Activated naive CD8-positive, alpha-beta T cell treated with anti-CD3 and anti-CD28 coated beads, Interleukin-2, amount 50 U/mL, for 24 hours (primary cell): Measurements from ENCODE around the gene SNCB.

Experiments
- ATAC-seq: fragments of 150-1000 bp; cut with Tn5 transposase; one replicate; pipeline ENCODE4 v1.10.0; 2021
- DNase-seq: peaks from one replicate; pipeline ENCODE4 v3.0.0; 2021
- H3K27ac Mint-ChIP-seq: one replicate; pipeline ENCODE4 v1.8.0; 2021; ENCODE audit warnings: mild to moderate bottlenecking, mixed read lengths
- H3K27me3 Mint-ChIP-seq: one replicate; pipeline ENCODE4 v1.8.0; 2021; ENCODE audit warnings: mixed read lengths
- H3K36me3 Mint-ChIP-seq: one replicate; pipeline ENCODE4 v1.8.0; 2021; ENCODE audit warnings: low read depth, mixed read lengths
- H3K4me1 Mint-ChIP-seq: one replicate; pipeline ENCODE4 v1.8.0; 2021; ENCODE audit warnings: mixed read lengths
- H3K4me3 Mint-ChIP-seq: one replicate; pipeline ENCODE4 v1.8.0; 2021; ENCODE audit warnings: mild to moderate bottlenecking, moderate library complexity, mixed read lengths
- H3K9me3 Mint-ChIP-seq: one replicate; pipeline ENCODE4 v1.8.0; 2021; ENCODE audit warnings: mixed read lengths

The SNCB gene

DNA sequence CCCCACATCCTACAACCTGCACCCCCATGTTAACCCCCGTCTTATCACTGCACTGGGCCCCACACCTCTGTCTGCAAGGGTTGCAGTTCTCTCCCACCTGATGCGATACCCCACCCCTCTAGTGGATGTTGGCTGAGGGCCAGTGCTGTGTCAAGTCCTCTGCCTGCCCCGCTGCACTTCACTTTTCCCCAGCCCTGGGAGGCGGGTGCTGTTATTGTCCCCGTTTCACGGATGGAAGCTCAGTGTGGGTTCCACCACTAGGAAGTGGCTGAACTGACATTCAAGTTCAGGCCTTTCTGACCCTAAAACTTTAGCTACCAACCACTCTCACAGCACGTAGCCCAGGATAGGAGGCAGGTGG is 3.5 kb downstream of the SNCB start:
- Mint-ChIP-seq H3K4me3 (no peak overlapping the region), H3K27ac (no peak overlapping the region), H3K4me1 (peaks cover 14% of the 10 kb centered on the region), H3K36me3 (no peaks in the 10 kb centered on the region), H3K27me3 (peaks cover 70% of the 10 kb centered on the region), H3K9me3 (no peaks in the 10 kb centered on the region)
- no peak for DNase-seq
- ATAC-seq: no peak

DNA sequence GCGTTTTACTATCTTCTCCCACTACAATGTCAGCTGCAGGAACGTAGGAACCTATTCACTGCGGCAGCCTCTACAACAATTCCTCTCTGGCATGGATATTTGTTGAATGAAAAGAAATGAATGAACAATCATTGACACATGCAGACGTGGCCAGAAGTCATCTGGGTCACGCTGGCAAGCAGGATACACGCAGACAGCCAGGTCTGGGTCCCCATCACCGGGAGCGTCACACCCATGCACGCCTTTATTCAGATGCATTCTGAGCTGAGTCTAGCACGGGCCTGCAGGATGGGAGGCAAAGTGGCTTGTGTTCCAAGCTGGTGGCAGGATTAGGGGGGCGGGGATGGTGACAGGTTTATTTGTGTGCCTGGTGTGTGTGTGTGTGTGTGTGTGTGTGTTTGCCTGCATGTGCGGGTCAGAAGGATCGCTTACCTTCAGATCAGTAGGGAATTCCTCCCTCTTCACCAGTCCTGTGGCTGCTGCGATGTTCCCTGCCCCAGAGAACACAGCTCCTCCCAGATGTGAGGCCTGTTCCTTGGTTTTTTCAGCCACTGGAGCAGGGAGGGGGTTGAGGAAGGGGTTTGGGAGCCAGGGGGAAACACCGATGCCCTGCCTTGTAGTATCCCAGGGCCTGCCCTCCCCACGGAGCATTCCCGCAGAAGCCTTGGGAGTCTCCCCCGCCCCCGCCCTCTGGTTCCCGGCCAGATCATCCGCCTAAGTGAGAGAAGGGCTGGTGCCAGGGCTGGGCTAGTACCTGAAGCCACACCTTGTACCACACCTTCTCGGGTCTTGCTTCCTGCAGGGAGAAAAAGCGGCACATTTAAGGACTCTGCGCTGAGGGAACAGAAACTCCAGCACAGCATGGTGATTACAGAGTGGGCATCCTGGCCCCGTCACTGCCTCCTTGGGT is 4.1 kb downstream of the SNCB start:
- H3K4me3 Mint-ChIP-seq: no peak overlapping the region
- H3K9me3 Mint-ChIP-seq: no peaks in the 10 kb centered on the region
- ATAC-seq: no peak
- H3K4me1 Mint-ChIP-seq: peaks cover 14% of the 10 kb centered on the region
- no peak overlapping the region for H3K27ac Mint-ChIP-seq
- no peaks in the 10 kb centered on the region for H3K36me3 Mint-ChIP-seq
- H3K27me3 Mint-ChIP-seq: peaks cover 66% of the 10 kb centered on the region
- no peak for DNase-seq

DNA sequence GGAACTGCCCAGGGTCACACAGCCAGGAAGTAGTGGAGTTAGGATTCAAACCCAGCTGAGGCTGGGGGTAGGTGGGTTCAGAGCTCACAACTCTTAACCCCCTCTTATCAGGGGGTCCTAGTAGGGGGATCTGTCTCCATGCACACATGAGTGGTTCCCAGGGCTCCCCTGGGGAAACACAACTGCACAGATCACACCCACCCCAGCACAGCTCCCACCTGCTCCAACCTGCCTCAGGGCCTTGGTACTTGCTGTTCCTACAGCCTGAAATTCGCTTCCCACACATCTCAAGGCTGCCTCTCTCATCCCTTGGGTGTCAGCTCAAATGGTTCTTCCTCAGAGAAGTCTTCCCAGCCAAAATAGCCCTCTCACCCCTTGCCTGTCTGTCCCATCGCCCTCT is 4.8 kb downstream of the SNCB start:
- H3K4me1 Mint-ChIP-seq: peaks cover 10% of the 10 kb centered on the region
- ATAC-seq: no peak
- H3K27me3 Mint-ChIP-seq: peaks cover 65% of the 10 kb centered on the region
- no peaks in the 10 kb centered on the region for H3K36me3 Mint-ChIP-seq
- H3K4me3 Mint-ChIP-seq: no peak overlapping the region
- no peak overlapping the region for H3K27ac Mint-ChIP-seq
- no peak for DNase-seq
- H3K9me3 Mint-ChIP-seq: no peaks in the 10 kb centered on the region

DNA sequence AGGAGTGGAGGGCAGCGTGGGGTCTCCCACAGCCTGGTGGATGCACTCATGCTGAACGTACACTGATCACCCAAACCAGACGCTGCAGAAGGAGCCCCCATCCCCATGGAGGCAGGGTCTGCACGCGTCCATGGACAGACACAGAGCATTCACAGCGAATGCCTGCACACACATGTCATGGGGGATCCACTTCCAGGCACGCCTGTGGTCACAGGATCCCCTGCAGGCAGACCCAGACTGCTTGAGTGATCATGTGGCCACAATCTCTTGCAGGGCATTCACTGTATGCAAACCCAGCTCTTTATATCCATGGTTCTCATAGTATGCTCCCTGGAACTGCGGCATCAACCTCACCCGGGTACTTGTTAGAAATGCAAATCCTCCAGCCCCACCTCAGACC is 5.4 kb downstream of the SNCB start:
- Mint-ChIP-seq H3K27me3 (peaks cover 68% of the 10 kb centered on the region), H3K9me3 (no peaks in the 10 kb centered on the region), H3K4me3 (no peak overlapping the region), H3K27ac (no peak overlapping the region), H3K36me3 (no peaks in the 10 kb centered on the region), H3K4me1 (peaks cover 14% of the 10 kb centered on the region)
- ATAC-seq (no peak), DNase-seq (no peak)

DNA sequence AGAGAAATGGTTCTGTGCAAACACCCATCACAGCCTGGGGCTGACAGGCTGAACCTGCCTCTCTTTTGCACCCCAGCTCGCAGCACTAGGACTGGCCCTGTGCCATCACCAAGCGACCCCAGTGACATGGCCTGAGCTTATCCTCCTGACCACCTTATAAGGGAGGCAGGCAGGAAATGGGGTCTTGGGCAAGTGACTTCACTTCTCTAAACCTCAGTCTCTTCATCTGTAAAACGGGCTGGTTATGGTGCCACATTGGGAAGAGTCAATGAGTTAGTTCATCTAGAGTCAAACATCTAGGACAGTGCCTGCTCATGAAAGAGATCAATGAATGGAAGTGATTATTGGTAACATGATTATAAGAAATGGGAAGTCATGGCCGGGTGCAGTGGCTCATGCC is 6.2 kb downstream of the SNCB start:
- no peaks in the 10 kb centered on the region for H3K9me3 Mint-ChIP-seq
- DNase-seq (no peak), ATAC-seq (no peak)
- peaks cover 68% of the 10 kb centered on the region for H3K27me3 Mint-ChIP-seq
- no peaks in the 10 kb centered on the region for H3K36me3 Mint-ChIP-seq
- H3K4me3 Mint-ChIP-seq: no peak overlapping the region
- H3K27ac Mint-ChIP-seq: no peak overlapping the region
- peaks cover 17% of the 10 kb centered on the region for H3K4me1 Mint-ChIP-seq

DNA sequence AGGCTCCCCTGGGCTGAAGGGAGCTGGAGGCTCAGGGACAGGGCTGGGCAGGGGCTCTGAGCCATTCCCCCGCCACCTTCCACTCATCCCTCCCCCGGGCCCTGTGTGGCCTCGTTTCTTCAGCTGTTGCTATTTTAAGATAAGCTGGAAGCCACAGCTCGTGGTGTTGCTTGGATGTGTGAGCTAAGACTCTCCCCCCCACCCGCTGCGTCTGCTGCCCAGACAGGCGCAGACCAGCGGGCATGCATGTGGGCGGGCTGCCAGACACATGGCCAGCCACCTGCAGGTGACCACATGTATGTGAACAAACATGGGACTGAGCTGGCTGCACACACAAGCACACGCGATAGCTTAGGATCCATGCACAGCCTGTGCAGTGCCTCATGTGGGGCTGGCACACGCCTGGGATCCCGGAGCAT is 8.7 kb downstream of the SNCB start:
- H3K4me3 Mint-ChIP-seq: no peak overlapping the region
- no peak for ATAC-seq

DNA sequence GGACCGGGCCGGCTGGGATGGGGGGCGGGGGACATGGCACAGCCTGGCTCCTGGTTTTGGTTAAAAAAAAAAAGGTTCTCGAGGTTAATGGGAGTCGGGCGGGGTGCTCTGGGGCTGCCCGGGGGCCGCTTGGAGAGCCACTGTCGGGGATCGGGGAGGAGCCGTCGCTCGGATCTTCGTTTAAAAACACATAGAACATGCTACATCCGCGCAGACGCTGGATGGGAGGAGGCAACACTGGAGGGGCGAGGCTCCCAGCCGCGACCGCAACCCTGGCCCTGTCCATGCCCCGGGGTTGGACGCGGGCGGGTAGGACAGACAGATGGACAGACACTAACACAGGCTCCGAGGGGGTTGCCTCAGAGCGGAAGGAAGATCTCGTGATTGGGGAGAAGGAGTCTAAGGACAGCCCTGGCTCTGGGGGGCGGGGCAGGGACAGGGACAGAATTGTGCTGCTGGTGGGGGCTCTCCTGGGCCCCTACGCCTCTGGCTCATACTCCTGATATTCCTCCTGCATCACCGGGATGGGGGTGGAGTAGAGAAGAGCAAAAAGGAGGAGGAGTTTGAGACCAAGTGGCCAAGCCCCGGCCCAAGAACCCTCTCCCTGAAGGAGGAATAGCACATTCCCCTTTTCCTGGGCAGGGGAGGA is 9.9 kb downstream of the SNCB start:
- no peak overlapping the region for H3K27ac Mint-ChIP-seq
- DNase-seq: no peak

More for the DNA sequence above, 8.7 kb downstream of the SNCB start:
- Mint-ChIP-seq H3K27ac (no peak overlapping the region), H3K27me3 (peaks cover 69% of the 10 kb centered on the region), H3K4me1 (peaks cover 17% of the 10 kb centered on the region), H3K36me3 (no peaks in the 10 kb centered on the region), H3K9me3 (no peaks in the 10 kb centered on the region)
- no peak for DNase-seq

DNA sequence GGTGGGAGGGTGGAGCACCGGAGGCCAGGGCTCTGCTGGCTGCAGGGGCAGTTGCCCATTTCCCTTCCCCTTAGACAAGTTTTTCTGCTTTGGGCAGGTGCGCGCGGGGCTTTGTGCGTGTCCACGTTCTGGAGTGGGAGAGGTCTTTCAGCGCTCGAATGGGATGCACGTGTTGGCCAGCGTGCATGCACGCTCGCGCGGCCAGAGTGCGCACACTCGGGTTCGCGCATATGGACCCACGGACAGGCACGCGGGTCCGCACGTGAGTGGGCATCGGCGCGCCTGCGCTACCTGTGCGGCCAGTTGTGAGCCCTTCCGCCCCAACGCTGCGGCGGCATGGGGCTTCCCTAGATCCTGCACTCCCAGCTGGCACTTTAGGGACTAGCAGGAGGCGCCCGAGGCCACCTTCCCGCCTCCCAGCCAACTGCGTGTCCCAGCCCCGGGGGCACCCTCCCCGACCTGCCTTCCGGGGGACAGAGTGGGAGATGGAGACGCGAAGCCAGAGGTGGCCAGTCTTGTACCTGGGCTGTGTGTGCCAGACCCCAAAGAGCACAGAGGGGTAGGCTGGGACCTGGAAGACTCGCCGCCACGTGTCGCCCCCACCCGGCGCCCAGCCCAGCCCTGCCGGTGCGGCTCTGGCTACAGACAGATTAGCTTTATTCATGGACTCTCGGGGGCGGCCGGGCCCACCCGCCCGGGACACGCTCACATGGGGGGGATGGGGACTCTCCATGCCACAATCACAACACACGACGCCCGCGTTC is 10.6 kb downstream of the SNCB start:
- no peak for ATAC-seq
- no peak for DNase-seq
- Mint-ChIP-seq H3K36me3 (no peaks in the 10 kb centered on the region), H3K9me3 (no peaks in the 10 kb centered on the region), H3K27me3 (peaks cover 76% of the 10 kb centered on the region), H3K4me3 (no peak overlapping the region), H3K27ac (no peak overlapping the region), H3K4me1 (peaks cover 17% of the 10 kb centered on the region)

More for the DNA sequence above, 9.9 kb downstream of the SNCB start:
- peaks cover 17% of the 10 kb centered on the region for H3K4me1 Mint-ChIP-seq
- peaks cover 73% of the 10 kb centered on the region for H3K27me3 Mint-ChIP-seq
- ATAC-seq: no peak
- H3K4me3 Mint-ChIP-seq: peak overlapping the region; percentile 60
- no peaks in the 10 kb centered on the region for H3K36me3 Mint-ChIP-seq
- no peaks in the 10 kb centered on the region for H3K9me3 Mint-ChIP-seq

DNA sequence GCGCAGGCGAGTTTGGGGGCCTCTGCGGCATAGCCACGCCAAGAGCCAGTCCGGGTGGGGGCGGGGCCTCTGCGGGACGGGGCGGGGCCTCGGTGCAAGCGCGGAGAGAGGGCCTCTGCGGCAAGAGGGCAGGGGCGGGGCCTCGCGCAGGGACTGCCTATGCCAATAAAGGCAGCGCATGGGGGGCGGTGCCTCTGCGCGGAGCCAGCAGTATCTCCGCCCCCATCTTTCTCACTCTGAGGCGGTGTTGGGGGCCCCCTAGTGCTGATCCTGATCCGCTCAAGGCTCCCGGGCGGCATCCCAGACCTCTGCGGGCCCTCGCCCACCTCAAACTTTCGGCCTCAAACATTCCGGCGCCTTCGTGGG is 11.1 kb downstream of the SNCB start:
- DNase-seq (peak; percentile 86), ATAC-seq (peak; percentile 96)
- no peak overlapping the region for H3K4me3 Mint-ChIP-seq
- H3K4me1 Mint-ChIP-seq: peaks cover 17% of the 10 kb centered on the region
- no peaks in the 10 kb centered on the region for H3K36me3 Mint-ChIP-seq
- H3K27ac Mint-ChIP-seq: no peak overlapping the region
- H3K9me3 Mint-ChIP-seq: no peaks in the 10 kb centered on the region
- H3K27me3 Mint-ChIP-seq: peaks cover 70% of the 10 kb centered on the region

DNA sequence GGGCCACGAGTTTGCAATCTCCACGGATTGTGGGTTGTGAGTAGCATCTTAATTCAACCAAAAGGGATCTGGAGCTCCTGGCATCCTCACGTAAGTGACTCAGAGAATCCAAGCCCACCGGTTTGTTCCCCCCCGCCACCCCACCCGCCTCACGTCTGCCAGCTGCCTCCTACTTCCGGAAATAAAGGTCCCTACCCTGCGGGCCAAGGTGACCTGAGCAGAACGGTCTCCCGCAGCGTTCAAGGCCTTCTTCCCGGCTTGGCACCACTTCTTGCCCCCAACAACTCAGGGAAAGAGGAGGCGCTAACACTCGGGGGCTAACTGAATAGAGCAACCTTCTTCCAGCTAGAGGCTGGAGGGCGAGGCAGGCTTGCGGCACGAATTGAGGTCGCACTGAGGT is 11.6 kb downstream of the SNCB start:
- Mint-ChIP-seq H3K27ac (no peak overlapping the region), H3K27me3 (peaks cover 71% of the 10 kb centered on the region), H3K4me1 (peaks cover 17% of the 10 kb centered on the region), H3K4me3 (no peak overlapping the region), H3K9me3 (no peaks in the 10 kb centered on the region), H3K36me3 (no peaks in the 10 kb centered on the region)
- no peak for ATAC-seq
- DNase-seq: no peak

DNA sequence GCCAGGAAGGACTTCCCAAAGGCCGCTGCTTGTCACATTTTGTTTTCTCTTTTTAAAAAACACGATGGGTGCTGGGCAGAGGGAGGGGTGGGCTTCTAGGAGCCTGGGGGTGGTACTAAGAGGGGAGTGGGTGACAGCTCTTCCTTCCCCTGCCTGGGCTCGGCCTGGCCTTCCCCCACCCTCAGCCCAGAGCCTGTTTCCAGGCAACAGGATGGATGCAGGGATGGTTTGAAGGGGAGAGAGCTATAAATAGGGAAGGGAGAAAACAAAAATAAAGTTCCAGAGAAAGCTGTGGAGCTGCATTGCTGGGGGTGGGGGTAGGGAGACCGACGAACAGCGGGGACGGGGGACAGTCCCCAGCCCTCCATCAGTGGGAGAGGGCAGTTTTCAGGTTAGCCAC is 13.8 kb downstream of the SNCB start:
- H3K36me3 Mint-ChIP-seq: no peaks in the 10 kb centered on the region
- H3K27ac Mint-ChIP-seq: no peak overlapping the region
- peaks cover 81% of the 10 kb centered on the region for H3K27me3 Mint-ChIP-seq
- DNase-seq (no peak), ATAC-seq (no peak)
- no peak overlapping the region for H3K4me3 Mint-ChIP-seq
- peaks cover 19% of the 10 kb centered on the region for H3K4me1 Mint-ChIP-seq
- H3K9me3 Mint-ChIP-seq: no peaks in the 10 kb centered on the region

DNA sequence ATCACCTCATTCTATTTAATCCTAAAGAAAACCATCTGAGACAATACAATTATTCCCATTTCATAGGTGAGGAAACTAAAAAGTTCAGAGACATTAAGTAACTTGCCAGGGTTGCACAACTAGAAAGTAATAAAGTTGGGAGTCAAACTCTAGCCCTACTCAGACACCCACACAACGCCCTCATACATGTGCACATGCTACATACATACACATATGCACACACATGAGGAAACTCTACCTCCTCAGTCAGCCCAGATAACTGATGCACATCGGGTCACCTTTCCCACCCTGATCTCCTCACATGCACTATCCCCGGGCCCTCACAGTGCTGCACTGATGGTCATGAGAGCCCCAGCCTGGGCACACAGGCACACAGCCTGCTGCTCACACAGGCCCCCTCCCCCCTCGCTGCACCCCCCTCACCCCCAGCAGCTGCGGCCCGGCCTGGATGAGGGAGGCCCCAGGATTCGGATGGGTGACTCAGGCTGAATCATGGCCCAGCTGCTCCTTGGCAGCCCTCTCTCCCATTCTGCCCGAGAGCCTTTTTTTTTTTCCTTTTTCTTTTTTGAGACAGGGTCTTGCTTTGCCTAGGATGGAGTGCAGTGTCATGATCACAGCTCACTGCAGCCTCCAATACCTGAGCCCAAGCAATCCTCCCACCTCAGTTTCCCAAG is 15.4 kb downstream of the SNCB start:
- H3K4me3 Mint-ChIP-seq: no peak overlapping the region
- DNase-seq: no peak
- no peak overlapping the region for H3K27ac Mint-ChIP-seq
- H3K9me3 Mint-ChIP-seq: no peaks in the 10 kb centered on the region
- peaks cover 19% of the 10 kb centered on the region for H3K4me1 Mint-ChIP-seq
- H3K27me3 Mint-ChIP-seq: peaks cover 74% of the 10 kb centered on the region
- no peaks in the 10 kb centered on the region for H3K36me3 Mint-ChIP-seq
- no peak for ATAC-seq

DNA sequence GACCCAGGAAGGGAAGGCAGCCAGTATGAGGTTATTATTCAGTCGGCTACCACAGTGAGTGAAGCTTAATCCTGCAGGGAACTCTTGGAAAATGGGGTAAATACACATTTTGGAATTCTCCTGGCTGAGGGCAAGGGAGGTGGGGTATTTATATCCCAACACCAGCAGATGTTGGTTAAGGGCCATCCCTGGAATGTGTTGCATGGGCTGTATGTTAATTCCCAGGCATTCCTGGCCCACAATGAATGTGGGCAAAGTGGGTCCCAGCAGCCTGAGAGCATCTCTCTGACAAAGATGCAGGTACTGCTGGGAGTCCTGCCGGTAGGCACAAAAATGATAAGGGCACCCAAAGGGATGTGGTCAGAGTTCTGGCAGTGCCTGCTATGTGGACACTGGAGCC is 17.5 kb downstream of the SNCB start:
- no peak overlapping the region for H3K4me3 Mint-ChIP-seq
- ATAC-seq: no peak
- H3K4me1 Mint-ChIP-seq: peaks cover 14% of the 10 kb centered on the region
- no peaks in the 10 kb centered on the region for H3K9me3 Mint-ChIP-seq
- peaks cover 67% of the 10 kb centered on the region for H3K27me3 Mint-ChIP-seq
- no peaks in the 10 kb centered on the region for H3K36me3 Mint-ChIP-seq
- no peak overlapping the region for H3K27ac Mint-ChIP-seq
- DNase-seq: no peak

DNA sequence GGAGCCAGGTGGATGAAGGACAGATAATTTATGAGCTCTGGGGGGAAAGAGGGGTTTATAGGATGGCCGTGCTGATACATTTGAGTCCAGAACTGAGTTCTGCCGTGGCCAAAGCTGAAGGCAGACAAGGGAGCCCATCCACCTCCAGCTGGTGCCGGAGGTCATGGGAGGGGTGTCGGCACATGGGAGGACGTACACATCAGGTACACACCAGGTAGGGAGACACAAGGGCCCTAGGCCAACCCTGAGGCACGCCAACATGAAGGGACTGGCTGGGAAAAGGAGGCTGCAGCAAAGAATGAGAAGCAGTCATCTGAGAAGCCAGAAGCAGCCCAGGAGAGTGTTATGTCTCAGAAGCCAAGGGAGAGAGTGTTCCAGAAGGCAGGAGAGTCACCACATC is 18.3 kb downstream of the SNCB start:
- Mint-ChIP-seq H3K36me3 (no peaks in the 10 kb centered on the region), H3K9me3 (no peaks in the 10 kb centered on the region), H3K4me1 (peaks cover 14% of the 10 kb centered on the region), H3K27ac (no peak overlapping the region), H3K4me3 (no peak overlapping the region), H3K27me3 (peaks cover 60% of the 10 kb centered on the region)
- ATAC-seq: no peak
- no peak for DNase-seq
